ENCODE measurements around the gene SYNDIG1.

The SYNDIG1 gene

DNA sequence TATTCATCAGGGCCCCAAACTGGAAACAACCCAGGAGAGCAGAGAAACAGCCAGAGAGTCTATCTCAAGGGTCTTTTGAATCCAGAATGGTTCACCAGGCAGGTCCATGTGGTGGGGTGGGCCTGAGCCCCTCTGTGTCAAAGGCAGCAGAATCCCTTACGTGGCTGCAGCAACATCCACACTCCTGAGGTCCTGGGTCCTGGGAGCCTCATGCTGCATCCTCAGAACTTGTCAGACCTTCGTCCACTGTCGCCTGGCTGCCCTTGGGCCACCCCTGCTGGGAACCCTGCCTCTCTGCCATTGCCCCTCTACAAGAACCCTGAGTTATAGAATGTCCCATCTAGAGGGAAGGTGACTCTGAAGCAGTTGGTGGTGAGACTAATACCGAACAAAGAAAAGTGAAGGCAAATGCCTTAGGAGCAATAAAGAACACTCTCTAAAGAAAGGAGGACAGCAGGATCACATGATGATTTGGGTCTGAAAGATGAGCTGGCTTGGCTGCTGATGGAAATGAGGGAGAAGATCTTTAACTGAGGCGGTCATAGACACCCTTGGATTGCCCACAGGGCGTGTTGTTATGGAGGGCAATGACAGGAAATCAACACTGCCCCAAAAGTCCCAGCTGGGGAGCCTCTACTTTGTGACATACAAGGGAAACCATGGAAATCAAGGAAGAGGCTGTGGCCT is 161.2 kb downstream of the SYNDIG1 start:
- DNase-seq (ENCODE audit: low read depth in 1 of 2, low spot score in 1 of 2) = no peak

DNA sequence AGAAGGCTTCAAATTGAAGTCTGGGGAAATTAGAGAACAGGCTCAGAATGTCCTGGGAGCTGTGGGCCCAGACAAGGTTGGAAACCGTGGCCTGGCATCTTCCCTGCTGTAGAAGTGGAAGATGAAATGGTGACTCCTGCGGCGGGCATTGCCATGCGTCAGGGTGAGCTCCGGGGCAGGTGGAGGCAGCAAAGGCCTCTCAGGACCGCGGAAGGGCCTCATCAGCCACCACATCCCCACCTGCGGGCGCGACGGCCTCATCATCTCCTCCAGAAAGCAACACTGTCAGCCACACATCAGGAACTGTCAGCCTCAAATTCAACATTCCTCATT is 161.7 kb downstream of the SYNDIG1 start:
- no peak for DNase-seq (ENCODE audit: low read depth in 1 of 2, low spot score in 1 of 2)

DNA sequence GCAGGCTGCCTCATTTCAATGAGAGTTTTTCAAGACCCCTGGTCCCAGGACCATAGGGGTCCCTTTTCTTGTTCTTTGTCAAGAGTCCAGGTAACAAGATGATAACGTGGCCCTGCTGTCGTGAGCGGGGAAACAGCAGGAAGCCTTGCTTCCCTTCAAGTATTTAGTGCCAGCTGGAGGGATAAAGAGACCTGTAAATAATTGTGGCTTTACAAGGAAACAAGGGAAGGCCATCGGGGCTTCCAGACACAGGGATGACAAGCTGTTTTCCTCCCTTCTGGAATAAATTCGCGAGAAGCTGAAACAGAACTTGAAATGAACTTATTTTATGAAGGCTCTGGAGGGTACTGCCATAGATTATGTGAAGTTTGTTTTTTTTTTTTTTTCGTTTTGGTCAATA is 163.2 kb downstream of the SYNDIG1 start:
- no peak for DNase-seq (ENCODE audit: low read depth in 1 of 2, low spot score in 1 of 2)

DNA sequence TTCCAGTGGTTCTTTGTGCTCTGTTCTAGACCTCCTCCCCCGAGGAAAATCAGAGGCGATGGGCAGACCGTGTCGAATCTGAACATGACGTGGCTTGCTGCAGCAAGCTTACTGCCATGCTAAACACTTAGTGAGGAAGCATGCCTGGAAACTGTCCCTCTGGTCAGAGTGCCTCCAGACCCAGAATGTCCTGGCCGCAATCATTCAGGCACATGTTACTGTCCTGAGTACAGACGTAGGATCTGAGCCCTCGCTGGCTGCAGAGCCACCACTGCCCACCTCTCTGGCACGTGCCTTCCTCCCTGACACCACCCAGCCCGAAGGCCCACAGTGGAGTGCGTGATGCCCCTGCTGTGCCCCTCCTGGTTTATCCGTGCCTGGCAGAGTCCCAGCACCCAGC is 163.6 kb downstream of the SYNDIG1 start:
- no peak for DNase-seq (ENCODE audit: low read depth in 1 of 2, low spot score in 1 of 2)

DNA sequence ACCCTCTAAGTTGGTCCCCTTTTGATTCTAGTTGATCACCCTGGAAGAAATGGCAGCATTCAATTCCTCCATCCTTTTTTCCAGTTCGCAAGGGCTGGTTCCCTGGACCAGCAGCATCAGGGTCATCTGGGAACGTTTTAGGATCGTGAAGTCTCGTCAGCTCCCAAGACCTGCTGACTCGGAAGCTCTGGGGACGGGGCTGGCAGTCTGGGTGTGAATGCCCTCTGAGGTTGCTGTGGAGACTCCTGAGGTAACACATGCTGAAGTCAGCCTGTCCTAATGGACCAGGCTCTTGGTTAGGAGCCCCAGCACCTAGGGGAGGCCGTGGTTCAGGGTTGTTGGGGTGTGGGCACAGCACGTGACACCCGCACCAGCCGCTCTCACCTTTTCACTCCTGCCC is 164.1 kb downstream of the SYNDIG1 start:
- no peak for DNase-seq (ENCODE audit: low read depth in 1 of 2, low spot score in 1 of 2)

DNA sequence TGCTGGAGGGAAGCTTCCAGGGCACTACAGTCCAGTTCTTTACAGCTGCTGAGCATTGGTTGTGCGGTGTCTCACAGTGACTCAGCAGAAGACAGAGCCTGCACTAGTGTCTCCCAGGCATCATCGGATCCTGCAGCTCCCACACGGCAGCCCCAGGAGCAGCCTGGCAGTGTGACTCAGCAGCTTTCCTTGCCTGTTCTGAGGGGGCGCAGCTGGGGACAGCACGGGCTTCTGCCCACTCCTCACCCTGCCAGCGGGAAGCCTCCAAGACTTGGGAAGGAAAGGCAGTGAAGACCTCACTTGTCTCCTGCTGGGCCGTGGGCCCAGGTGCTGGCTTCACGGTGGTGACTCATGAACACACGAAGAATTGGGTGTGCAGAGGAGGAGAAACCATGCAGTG is 165.4 kb downstream of the SYNDIG1 start:
- no peak for DNase-seq (ENCODE audit: low read depth in 1 of 2, low spot score in 1 of 2)

DNA sequence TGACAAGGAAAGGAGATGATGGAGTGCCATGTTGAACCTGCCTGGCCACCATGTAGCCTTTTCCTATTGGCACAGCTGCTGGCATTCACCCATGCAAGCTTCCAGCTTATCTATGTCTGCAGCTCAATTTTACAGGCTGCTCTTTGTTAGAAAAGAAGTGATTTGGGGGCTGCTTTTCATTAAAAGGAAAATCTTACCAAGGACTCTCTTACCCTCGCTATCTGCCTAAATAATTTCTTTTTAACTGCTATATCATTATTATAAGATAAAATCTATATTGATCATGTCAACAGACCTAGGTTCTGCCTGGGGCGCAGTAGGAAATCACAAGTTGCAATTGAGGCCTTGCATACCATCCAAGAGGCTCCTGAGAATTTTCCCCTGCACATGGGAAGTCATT is 167.2 kb downstream of the SYNDIG1 start:
- no peak for DNase-seq (ENCODE audit: low read depth in 1 of 2, low spot score in 1 of 2)

DNA sequence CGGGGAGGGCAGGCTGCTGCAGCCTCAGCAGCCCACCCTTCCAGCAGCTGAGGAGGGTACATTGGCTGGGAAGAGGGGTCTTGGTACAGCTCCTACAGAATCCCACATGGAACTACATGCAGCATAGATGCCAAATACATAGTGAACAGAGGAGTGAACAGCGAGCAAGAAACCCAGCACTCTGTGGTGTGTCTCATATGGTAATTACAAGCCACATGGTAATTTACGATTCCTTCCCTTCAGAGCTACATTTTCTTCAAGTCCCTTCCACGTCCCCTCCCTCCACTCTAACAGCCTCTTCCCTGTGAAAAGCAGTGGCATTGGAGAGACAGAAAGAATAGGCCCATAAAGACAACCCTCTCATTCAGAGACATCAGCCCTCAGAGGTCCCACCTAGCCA is 167.7 kb downstream of the SYNDIG1 start:
- DNase-seq (ENCODE audit: low read depth in 1 of 2, low spot score in 1 of 2) = no peak

DNA sequence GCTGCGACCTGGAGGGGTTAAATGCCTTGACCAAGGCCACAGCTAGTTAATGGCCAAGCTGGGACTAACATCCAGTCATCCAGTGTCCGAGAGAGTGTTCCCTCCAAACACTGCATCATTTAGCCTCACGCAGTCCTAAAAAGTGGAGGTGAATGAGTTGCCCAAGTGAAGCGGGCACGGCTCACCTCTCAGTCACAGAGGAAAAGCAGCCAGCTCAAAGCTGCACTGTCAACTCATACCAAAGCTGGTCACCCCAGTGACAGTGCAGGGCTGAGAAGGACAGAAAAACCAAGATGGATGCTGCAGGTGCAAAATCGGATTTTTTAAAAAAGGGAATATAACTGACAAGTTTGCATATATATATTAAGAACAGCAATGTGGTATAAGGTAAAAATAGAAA is 168.5 kb downstream of the SYNDIG1 start:
- no peak for DNase-seq (ENCODE audit: low read depth in 1 of 2, low spot score in 1 of 2)

DNA sequence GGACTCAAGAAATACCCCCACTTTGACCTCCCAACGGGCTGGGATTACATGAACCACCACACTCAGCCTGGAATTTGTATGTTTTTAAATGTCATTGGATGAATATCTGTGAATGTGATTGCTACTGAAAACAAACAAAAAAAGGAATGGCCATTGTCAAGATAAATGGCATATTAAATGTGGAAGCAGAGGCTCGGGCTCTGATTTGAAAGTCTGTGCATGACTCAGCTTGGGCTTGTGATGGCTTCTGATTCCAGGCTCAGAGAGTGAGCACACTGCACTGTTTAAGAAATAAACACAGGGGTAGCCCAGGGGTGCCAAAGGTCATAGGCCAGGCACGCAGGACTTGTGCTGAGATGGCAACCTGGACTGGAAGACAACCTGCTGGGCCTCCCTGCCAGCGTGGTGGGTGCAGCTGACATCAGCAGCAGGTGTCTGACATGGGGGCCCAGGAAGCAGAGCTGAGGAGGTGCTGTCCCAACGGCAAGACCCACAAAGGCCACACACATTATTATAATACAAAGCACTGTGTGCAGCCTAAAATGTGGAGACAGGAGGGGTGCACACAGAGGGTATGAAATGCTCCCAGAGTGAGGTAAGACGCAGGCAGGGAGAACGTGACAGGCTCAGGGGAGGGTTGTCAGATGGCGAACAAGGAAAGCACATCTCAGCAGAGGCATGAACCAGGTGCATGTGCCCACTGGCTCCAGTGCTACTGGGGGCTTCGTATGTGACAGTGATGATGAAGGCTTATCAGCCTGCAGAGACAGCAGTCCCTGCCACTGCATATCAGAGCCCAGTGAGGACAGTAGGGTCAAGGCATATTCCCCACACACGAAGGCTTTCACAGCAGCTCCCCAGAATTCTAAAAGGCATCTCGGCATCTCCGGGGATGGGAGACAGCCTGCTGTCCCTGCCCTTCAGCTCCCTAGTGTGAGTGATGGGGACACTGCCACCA is 169.4 kb downstream of the SYNDIG1 start:
- DNase-seq (ENCODE audit: low read depth in 1 of 2, low spot score in 1 of 2) = no peak

DNA sequence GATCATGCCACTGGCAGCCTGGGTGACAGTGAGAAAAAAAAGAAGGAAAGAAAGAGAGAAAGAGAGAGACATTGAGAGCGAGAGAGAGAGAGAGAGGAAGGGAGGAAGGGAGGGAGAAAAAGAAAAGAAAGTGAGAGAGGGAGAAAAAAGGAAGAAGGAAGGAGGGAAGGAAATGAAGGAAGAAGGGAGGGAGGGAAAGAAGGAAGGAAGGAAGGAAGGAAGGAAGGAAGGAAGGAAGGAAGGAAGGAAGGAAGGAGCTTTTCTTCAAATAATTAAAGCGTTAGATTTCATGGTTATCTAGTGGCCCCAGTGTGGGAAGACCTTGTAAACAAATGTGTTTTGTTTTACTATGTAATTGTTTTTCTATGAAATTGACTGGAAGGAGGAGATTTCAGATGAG is 170.8 kb downstream of the SYNDIG1 start:
- DNase-seq (ENCODE audit: low read depth in 1 of 2, low spot score in 1 of 2) = no peak

DNA sequence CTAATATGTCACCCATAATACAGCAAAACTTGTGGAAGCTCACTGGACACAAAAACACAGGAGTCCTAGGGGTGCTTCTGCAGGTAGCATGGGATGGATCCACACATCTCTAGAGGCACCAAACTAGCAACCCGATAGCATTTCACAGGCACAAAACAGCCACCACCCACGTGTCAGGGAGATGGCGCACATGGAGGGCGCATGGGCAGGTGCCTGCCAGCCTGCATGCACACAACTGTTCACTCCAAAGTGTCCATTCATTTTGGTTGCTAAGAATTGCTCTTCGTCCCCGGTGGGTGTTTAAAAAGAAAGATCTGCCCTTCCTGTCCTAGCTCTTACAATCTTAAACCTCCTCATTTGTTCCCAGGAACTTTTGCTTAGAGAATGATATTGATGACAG is 171.3 kb downstream of the SYNDIG1 start:
- no peak for DNase-seq (ENCODE audit: low read depth in 1 of 2, low spot score in 1 of 2)

DNA sequence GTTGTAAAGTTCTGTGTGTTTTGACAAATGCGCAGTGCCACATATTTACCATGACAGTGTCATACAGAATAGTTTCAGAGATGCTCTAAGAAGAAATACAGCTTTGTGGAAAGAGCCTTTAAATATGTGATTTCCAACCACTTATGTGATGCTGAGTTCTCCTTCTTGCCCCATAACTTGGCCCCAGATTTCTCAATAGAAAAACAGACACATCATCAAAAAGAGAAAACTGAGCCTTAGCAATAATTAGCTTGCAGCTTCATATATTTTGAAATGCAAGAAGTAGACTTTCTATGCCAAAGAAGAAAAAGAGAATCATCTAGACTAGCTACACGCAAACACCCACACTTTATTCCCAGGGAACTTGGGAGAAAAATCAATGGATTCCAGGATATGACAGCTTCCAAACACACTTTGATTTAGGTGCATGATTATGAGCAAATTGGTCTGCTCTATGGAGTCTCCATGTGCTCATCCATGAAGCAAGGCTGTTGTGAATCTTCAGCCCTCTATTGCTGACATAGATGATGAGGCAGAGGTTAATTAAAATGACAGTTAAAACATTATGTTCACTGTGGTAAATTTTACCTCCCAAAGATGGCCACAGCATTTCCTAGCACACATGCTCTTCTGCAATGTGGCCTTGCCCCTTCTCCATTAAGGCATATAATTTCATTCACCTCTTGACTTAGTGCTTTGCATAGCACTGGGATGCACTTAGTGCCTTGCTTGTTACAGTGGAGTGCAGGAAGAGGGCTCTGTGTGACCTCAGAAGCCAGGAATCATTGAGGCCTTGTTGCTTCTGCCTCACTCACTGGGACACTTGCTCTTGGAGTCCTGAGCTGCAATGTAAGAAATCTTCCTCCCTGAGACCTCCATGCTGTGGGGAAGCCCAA is 174.6 kb downstream of the SYNDIG1 start:
- no peak for DNase-seq (ENCODE audit: low read depth in 1 of 2, low spot score in 1 of 2)

DNA sequence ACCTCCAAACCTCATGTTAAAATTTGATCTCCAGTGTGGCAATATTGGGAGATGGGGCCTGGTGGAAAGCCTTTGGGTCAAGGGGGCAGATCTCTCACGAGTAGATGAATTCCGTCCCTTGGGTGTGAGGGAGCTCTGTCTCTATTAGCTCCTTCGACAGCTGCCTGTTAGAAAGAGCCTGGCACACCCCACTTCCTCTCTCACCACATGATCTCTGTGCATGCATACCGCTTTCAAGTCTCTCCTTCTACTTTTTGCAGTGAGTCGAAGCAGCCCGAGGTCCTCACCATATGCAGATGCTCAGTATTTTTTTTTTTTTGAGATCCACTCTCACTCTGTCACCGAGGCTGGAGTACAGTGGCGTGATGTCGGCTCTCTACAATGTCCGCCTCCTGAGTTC is 176.9 kb downstream of the SYNDIG1 start:
- no peak for DNase-seq (ENCODE audit: low read depth in 1 of 2, low spot score in 1 of 2)

DNA sequence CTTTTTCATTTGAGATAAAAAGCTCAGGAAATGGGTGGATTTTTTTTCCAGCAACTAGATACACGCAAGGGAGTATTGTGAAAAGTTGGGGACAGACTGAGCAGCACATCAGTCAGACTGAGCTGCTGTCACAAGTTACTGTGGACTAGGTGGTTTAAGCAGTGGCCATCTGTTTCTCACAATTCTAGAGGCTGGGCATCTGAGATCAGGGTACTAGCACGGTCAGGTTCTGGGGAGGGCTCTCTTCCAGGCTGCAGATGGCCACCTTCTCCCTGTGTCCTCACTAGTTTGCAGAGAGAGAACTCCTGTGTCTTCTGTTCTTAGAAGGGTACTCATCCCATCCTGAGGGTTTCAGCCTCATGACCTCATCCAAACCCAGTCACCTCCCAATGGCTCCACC is 178.3 kb downstream of the SYNDIG1 start:
- DNase-seq (ENCODE audit: low read depth in 1 of 2, low spot score in 1 of 2) = no peak

DNA sequence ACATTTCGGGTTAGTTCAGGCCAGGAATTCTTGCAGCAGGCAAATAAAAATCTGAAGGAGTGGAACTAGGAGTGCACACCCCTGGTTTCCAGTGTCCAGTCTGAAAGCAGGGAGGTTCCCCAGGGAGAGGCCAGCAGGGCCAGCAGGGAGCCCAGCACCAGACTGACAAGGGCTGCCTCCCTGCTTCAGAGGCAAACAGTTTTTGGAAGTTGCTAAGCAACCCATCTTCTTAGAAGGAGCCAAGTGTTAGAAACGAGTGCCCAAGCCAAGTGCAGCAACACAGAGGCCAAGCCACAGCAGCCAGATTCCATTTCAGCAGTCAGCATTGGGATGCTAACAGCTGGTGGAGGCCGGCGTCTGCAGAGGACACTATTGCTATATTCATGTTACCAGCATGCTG is 179.1 kb downstream of the SYNDIG1 start:
- no peak for DNase-seq (ENCODE audit: low read depth in 1 of 2, low spot score in 1 of 2)

DNA sequence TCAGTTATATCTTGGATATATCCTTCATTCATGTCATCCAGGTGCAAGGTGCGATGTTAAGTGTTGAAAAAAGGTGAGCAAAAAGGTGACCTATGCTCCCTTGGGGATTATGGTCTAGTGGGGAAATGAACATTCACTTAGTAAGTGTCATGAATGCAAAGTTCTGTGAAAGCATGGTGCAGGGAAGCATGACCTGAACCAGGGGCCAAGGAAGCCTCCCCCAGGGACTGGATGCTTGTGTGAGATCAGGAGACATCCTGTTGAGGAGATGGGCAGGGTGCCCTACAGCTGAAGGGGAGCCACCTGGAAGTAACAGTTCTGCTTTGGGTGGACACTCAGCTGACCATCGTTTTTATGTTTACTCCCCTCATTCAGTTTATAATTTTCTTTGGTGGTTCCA is 179.5 kb downstream of the SYNDIG1 start:
- no peak for DNase-seq (ENCODE audit: low read depth in 1 of 2, low spot score in 1 of 2)

DNA sequence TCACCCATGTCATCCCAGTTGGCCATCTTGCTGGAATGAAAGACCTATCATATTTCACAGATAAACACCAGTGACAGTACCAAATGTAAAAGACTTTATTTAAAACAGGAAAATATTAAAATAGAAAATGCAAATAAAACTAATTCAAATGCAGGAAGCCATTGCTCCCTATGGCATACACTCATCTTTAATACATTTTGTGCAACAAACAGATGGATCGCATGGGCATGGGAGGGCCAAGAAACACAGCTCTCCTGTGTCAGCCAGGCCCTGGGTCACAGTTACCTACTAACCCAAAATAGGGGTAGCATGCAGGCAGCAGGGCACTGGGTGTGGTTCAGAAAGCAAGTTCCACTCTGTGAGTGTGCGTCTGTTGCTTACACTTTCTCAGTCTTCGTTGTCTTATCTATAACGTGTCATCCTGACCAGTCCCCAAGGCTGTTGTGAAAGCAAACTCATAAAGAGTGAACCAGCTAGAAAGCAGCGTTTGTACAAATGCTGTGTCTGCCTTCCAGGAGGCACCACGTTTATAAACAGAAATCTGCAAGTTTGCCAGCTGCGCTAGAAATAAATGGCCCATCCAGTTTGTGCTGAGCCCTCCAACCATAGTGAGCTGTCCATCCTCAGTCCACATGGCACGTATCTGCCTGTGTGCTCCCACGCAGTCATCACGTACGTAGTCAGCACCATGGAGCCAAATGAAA is 180.5 kb downstream of the SYNDIG1 start:
- DNase-seq (ENCODE audit: low read depth in 1 of 2, low spot score in 1 of 2) = no peak

DNA sequence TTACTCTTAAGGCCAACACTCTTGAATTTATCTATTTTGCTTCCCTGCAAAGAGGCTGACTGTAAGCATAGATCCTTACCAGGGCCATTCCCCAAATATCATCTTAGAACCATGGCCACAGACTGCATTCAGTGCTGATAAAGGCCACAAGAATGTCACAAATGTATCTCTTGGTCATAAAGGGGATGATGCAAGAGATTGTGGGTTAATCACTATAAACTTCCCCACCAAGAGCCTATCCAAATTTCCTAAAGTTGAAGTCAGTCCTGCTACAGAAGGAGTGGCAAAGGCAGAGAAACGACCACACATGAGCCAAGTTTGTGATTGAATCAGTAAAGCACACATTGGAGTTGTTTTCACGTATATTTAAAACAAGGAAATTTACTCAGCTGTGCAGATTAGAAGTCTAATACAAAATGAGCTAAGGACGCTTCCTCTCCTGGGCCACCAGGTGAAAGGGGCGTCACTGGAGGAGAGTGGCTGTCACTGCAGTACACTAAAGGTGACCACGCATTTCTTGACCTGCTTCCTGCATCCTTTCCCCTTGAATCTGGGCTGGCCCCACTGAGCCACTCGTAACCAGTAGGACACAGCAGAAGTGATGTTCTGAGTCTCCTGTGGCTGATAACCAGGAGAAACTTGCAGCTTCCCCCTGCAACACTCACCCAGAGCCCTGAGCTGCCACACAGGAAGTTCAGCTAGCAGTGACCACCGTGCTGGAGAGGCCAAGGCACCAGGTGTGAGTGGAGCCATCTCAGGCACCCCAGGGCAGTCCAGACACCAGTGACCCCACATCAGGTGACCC is 181.9 kb downstream of the SYNDIG1 start:
- no peak for DNase-seq (ENCODE audit: low read depth in 1 of 2, low spot score in 1 of 2)

DNA sequence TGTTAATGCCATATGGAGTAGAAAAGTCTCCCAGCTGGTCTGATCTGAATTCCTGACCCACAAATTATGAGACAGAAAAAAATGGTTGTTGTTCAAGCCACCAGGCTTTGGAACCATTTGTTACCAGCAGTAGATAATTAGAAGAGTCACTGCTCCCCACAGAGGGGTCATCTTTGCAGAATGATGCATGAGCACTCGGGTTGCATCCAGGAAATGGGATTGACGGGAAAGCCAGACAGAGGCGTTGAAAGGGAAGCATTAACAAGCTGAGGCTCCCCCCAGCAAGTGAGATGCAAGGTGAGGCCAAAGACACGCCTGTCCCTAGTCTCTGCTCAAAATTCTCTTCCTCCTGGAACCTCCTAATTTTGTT is 182.5 kb downstream of the SYNDIG1 start:
- DNase-seq (ENCODE audit: low read depth in 1 of 2, low spot score in 1 of 2) = no peak
